K562 (cell line): ENCODE data around the gene LPIN1. TPM values are rescaled to one million over a fixed set of nuclear protein-coding genes. Genes with fewer than 3 reads are reported as not detected.

Experiments used
- ATAC-seq: fragments of 200-7000 bp; cut with Tn5 transposase; 3 replicates; pipeline ENCODE4 v1.9.1; 2020; ENCODE audit warnings: moderate library complexity
- BruUV-seq: library from RNA; stranded (reverse); fragments of 400-500 nt; replicated peaks from 2 replicates; lab custom pipeline; 2021; lab: Mats Ljungman, UMichigan
- CTCF ChIA-PET: fragments of 300-600 bp; formaldehyde crosslinking; extraction: SDS; loops from one replicate; lab custom pipeline; 2021; ENCODE audit warnings: low intra/inter-chr PET ratio; lab: Yijun Ruan, JAX
- POLR2A ChIA-PET: fragments of 300-600, 350-650 bp; sonication (Branson Sonifier 250); formaldehyde crosslinking; extraction: SDS; loops from one replicate; lab custom pipeline; 2021; ENCODE audit warnings: antibody characterized with exemption, inconsistent platforms; lab: Yijun Ruan, JAX
- DNase-seq, 4 experiments: peaks; one replicate each; pipeline versions ENCODE4 v3.0.0 to v3.0.0-alpha.2; 2011 to 2018; ENCODE audit warnings: low spot score in 3 of 4, mixed read lengths in 3 of 4; ENCODE audit errors: extremely low read depth in 1 of 4
- FAIRE-seq: peaks from 2 replicates; lab custom pipeline; 2011; peaks lifted over from hg19 to GRCh38; lab: Jason Lieb, UNC
- H2AFZ ChIP-seq: 2 replicates; pipeline ENCODE4 v1.6.0; 2011; ENCODE audit warnings: low read depth, low read length, control low read depth, inconsistent platforms
- H3K27ac ChIP-seq: fragments of 200-600 bp; 3 replicates; pipeline ENCODE4 v1.8.0; 2011; ENCODE audit warnings: low read depth, mild to moderate bottlenecking, control low read depth, inconsistent platforms, low read length, moderate library complexity, mixed read lengths; ENCODE audit errors: extremely low read depth
- H3K27me3 ChIP-seq, 2 experiments: fragments of 300-600 bp in 1 of 2; 2 replicates in 1 of 2; 3 replicates in 1 of 2; pipeline versions ENCODE4 v1.6.0 to v1.8.0; 2011; ENCODE audit warnings: inconsistent platforms in 2 of 2, low read length in 2 of 2, mild to moderate bottlenecking in 1 of 2, mixed read lengths in 1 of 2, moderate library complexity in 1 of 2; ENCODE audit not compliant: control insufficient read depth in 2 of 2, insufficient read depth in 2 of 2
- H3K36me3 ChIP-seq: fragments of 300-600 bp; 3 replicates; pipeline ENCODE4 v1.8.0; 2011; ENCODE audit warnings: mild to moderate bottlenecking, low read length, inconsistent platforms; ENCODE audit not compliant: control insufficient read depth, insufficient read depth
- H3K4me1 ChIP-seq, 2 experiments: fragments of 200-600 bp in 1 of 2; replicated peaks in 1 of 2; 2 replicates in 1 of 2; 3 replicates in 1 of 2; pipeline versions ENCODE4 v1.5.1 to v1.8.0; 2011; ENCODE audit warnings: inconsistent platforms in 2 of 2, low read length in 2 of 2, mild to moderate bottlenecking in 1 of 2, mixed read lengths in 1 of 2, moderate library complexity in 1 of 2; ENCODE audit not compliant: control insufficient read depth in 2 of 2, insufficient read depth in 2 of 2
- H3K4me2 ChIP-seq: 2 replicates; pipeline ENCODE4 v1.6.1; 2011; ENCODE audit warnings: low read length, control low read depth, inconsistent platforms, mixed read lengths; ENCODE audit not compliant: insufficient read depth
- H3K4me3 ChIP-seq: fragments of 200-600 bp; sonication (generic), shearing (Covaris generic); 2 replicates; pipeline ENCODE4 v1.5.1; 2016; ENCODE audit warnings: control low read depth, inconsistent platforms
- H3K79me2 ChIP-seq: fragments of 200-600 bp; 3 replicates; pipeline ENCODE4 v1.8.0; 2011; ENCODE audit warnings: low read length, inconsistent platforms; ENCODE audit not compliant: control insufficient read depth, insufficient read depth
- H3K9ac ChIP-seq, 2 experiments: 2 replicates each; pipeline versions ENCODE4 v1.6.0 to v1.6.1; 2011; ENCODE audit warnings: low read depth in 2 of 2, low read length in 2 of 2, control low read depth in 1 of 2, inconsistent platforms in 1 of 2, mild to moderate bottlenecking in 1 of 2, mixed read lengths in 1 of 2; ENCODE audit not compliant: insufficient read depth in 1 of 2
- H3K9me1 ChIP-seq: one replicate; pipeline ENCODE4 v1.6.0; 2011; ENCODE audit warnings: inconsistent platforms, mild to moderate bottlenecking, low read length, moderate library complexity; ENCODE audit not compliant: control insufficient read depth, insufficient read depth
- H3K9me3 ChIP-seq: replicated peaks from 2 replicates; pipeline ENCODE4 v1.5.1; 2011; ENCODE audit warnings: low read depth, low read length, inconsistent platforms; ENCODE audit not compliant: control insufficient read depth, insufficient read depth
- H4K20me1 ChIP-seq: replicated peaks from 2 replicates; pipeline ENCODE4 v1.6.1; 2011; ENCODE audit warnings: low read length, inconsistent platforms, mixed read lengths; ENCODE audit not compliant: control insufficient read depth, insufficient read depth
- ARHGAP35 ChIP-seq: fragments of 450-650 bp; IDR thresholded peaks from 2 replicates; pipeline ENCODE4 v1.6.1; 2018; ENCODE audit not compliant: partially characterized antibody
- CEBPZ ChIP-seq: fragments of 150-350 bp; IDR thresholded peaks from 2 replicates; pipeline ENCODE4 v1.6.1; 2014; ENCODE audit warnings: low read depth, mild to moderate bottlenecking, low read length, borderline replicate concordance
- DACH1 ChIP-seq: fragments of 450-650 bp; IDR thresholded peaks from 2 replicates; pipeline ENCODE4 v1.6.1; 2018; ENCODE audit not compliant: partially characterized antibody
- ESRRA ChIP-seq: fragments of 450-650 bp; IDR thresholded peaks from 2 replicates; pipeline ENCODE4 v1.6.1; 2014; ENCODE audit warnings: low read depth, mild to moderate bottlenecking, moderate library complexity, borderline replicate concordance
- POLR2A ChIP-seq: fragments of 450-650 bp; conservative IDR thresholded peaks from 2 replicates; pipeline ENCODE4 v1.6.1; 2016
- PRMT5 ChIP-seq: sonication (generic); formaldehyde crosslinking; IDR thresholded peaks from 2 replicates; pipeline ENCODE4 v1.5.0; 2020; ENCODE audit warnings: missing genetic modification reagents
- WGBS: fragments of 100-300 bp; shearing (Covaris generic); methylation state at CpG from one replicate; pipeline ENCODE4 v1.1.6; 2016; ENCODE audit warnings: low coverage, mixed read lengths; ENCODE audit not compliant: insufficient coverage; ENCODE audit errors: missing lambda C conversion rate; 5-methylcytosine and 5-hydroxymethylcytosine counted together
- in situ Hi-C: fragments of 300-500 bp; cut with MboI; formaldehyde crosslinking; loops from 4 replicates; pipeline ENCODE4 v1.15.0; 2018; ENCODE audit warnings: inconsistent platforms, mixed read lengths
- intact Hi-C: fragments of 100-400 bp; cut with micrococcal nuclease; formaldehyde crosslinking; loops from 2 replicates; pipeline ENCODE4 v1.14.2; 2022
- polyA plus RNA-seq, 8 experiments: library from polyadenylated mRNA; depleted of rRNA in 4 of 8; stranded (reverse) in 5 of 8; unstranded in 3 of 8; fragments of >200 nt; fragmentation: Nextera tagmentation in 2 of 8; fragmentation: Illumina TruSeq in 1 of 8; extraction: Ambion mirVana in 2 of 8; extraction: Trizol in 1 of 8; gene quantifications; 2 replicates each; pipeline versions ENCODE4 v1.2.1 to v1.2.3, GENCODE V29; 2011 to 2014; ENCODE audit warnings: inconsistent platforms in 1 of 8, missing spikeins in 1 of 8
- total RNA-seq, 7 experiments: library from RNA; depleted of rRNA in 6 of 7; stranded (reverse); fragments of >200 nt in 6 of 7; fragmentation: Illumina TruSeq in 2 of 7; extraction: Trizol in 2 of 7; gene quantifications; 2 replicates each; pipeline versions ENCODE4 v1.2.1 to v1.2.3, GENCODE V29; 2011 to 2021; ENCODE audit warnings: low replicate concordance in 1 of 7
- TF ChIP-seq, protein P1 (sequence below): fragments of 200-800 bp; sonication (Bioruptor generic); IDR thresholded peaks from 2 replicates; pipeline ENCODE4 v1.6.1; 2017; ENCODE audit warnings: missing genetic modification characterization, missing compliant biosample characterization

LPIN1 gene
- total and polyA plus RNA-seq, 9 of the 15 experiments (the other 6 are each of a cell fraction or from before 2014, with no cell fraction given) = 9.2 to 84.0 (median 27.8) TPM

DNA sequence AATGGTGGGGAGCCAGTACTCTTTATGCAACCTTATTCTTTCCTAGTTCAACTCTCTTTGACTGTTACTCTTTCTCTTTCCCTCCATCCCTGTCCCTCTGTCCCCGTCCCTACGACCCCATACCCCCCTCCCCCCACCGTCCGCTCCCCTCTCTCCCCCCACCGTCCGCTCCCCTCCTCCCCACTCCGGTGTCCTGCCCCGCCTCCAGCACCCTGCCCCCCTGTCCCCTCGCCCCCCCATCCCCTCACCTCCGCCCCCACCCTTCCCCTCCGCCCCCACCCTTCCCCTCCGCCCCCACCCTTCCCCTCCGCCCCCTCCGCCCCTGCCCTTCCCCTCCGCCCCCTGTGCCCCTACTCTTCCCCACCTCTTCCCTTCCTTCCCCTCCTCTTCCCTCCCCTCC, 128.4 kb downstream of the LPIN1 start:
- Histone ChIP-seq H3K9ac (no peak overlapping the region), H3K9me3 (no peaks in the 10 kb centered on the region), H3K4me2 (no peak overlapping the region), H3K4me1 (peaks cover 0 to 31% of the 10 kb centered on the region in 2 experiments; a peak in 4 of 5 replicates), H3K9me1 (no peaks in the 10 kb centered on the region), H4K20me1 (no peaks in the 10 kb centered on the region), H3K27me3 (no peaks in the 10 kb centered on the region), H3K36me3 (no peaks in the 10 kb centered on the region), H2AFZ (no peak overlapping the region), H3K4me3 (no peak overlapping the region), H3K79me2 (no peaks in the 10 kb centered on the region), H3K27ac (no peak overlapping the region)
- ChIA-PET POLR2A (no interaction called here), CTCF (no interaction called here)
- no peak for DNase-seq
- intact Hi-C loops (no loop called here), in situ Hi-C loops (no loop called here)
- FAIRE-seq = no peak
- WGBS = no CpG with 5 or more reads among the region's 15 CpGs
- no peak for ATAC-seq
- BruUV-seq = no TSS peak
- TF ChIP-seq PRMT5 (CRISPR knock-in tag) (no peak), ARHGAP35 (no peak)
- TF ChIP-seq, protein P1, sequence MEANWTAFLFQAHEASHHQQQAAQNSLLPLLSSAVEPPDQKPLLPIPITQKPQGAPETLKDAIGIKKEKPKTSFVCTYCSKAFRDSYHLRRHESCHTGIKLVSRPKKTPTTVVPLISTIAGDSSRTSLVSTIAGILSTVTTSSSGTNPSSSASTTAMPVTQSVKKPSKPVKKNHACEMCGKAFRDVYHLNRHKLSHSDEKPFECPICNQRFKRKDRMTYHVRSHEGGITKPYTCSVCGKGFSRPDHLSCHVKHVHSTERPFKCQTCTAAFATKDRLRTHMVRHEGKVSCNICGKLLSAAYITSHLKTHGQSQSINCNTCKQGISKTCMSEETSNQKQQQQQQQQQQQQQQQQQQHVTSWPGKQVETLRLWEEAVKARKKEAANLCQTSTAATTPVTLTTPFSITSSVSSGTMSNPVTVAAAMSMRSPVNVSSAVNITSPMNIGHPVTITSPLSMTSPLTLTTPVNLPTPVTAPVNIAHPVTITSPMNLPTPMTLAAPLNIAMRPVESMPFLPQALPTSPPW (CRISPR knock-in tag) = 0 out of 2 replicates have a peak, but pooled peaks have one; percentile 28

DNA sequence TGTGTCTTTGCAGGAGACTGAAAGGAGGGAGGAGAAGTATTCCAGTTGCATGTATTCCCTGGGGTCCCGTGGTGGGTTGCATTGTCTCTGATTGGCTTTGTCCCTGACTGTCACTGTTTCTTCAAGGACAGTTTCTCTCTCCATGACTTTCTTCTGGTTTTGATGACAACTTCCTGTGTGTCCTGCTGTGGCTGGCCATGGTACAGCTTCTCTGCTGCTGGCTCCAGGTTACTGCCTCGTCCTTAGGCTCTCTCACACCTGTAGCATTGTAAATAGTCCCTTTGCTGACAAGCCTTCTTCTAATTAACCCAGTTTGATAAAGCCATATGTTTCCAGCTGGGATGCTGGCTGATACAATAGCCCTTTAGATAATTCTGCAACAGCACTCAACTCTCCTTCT, 129.0 kb downstream of the LPIN1 start:
- H3K4me2 ChIP-seq = no peak overlapping the region

More for the DNA sequence above, 129.0 kb downstream of the LPIN1 start:
- Histone ChIP-seq H3K36me3 (no peaks in the 10 kb centered on the region), H3K79me2 (no peaks in the 10 kb centered on the region), H3K9me3 (no peaks in the 10 kb centered on the region), H3K9ac (no peak overlapping the region), H3K9me1 (no peaks in the 10 kb centered on the region), H2AFZ (no peak overlapping the region), H3K27ac (no peak overlapping the region), H3K4me1 (peaks cover 0 to 25% of the 10 kb centered on the region in 2 experiments; a peak in 4 of 5 replicates), H3K4me3 (no peak overlapping the region), H4K20me1 (no peaks in the 10 kb centered on the region), H3K27me3 (no peaks in the 10 kb centered on the region)
- intact Hi-C loops (no loop called here), in situ Hi-C loops (no loop called here)
- FAIRE-seq (no peak), DNase-seq (no peak), ATAC-seq (no peak)
- BruUV-seq = no TSS peak
- ChIA-PET CTCF (no interaction called here), POLR2A (no interaction called here)
- 36% methylated on average over 2 of the region's 2 CpGs for WGBS
- TF ChIP-seq DACH1 = no peak
- TF ChIP-seq ESRRA = no peak
- TF ChIP-seq POLR2A = no peak
- TF ChIP-seq CEBPZ = no peak
